Vagina (tissue), 2 donors: ENCODE measurements around the gene TEKT2. TPM values are rescaled to one million over a fixed set of nuclear protein-coding genes. Genes with fewer than 3 reads are reported as not detected.

Experiments
- DNase-seq, 2 donors: peaks; one replicate each; pipeline ENCODE4 v3.0.0-alpha.2; 2017; ENCODE audit errors: extremely low spot score in 2 of 2
- H3K27ac ChIP-seq: fragments of 200-600 bp; sonication (generic); one replicate; pipeline ENCODE4 v1.5.1; 2019
- H3K27me3 ChIP-seq: fragments of 200-600 bp; sonication (generic); one replicate; pipeline ENCODE4 v1.5.1; 2019
- H3K36me3 ChIP-seq, 2 donors: fragments of 200-600 bp; sonication (generic); one replicate each; pipeline ENCODE4 v1.5.1; 2017 to 2019
- H3K4me1 ChIP-seq: fragments of 200-600 bp; sonication (generic); one replicate; pipeline ENCODE4 v1.5.1; 2019
- H3K4me3 ChIP-seq, 2 donors: fragments of 200-600 bp; sonication (generic); 1 replicate in 1 of 2; 2 replicates in 1 of 2; pipeline ENCODE4 v1.5.1; 2016 to 2019
- H3K9me3 ChIP-seq: fragments of 200-600 bp; sonication (generic); one replicate; pipeline ENCODE4 v1.5.1; 2019
- POLR2A ChIP-seq, 2 donors: fragments of 450-650 bp; IDR thresholded peaks; one replicate each; pipeline ENCODE4 v1.6.1; 2017; ENCODE audit warnings: antibody characterized with exemption in 2 of 2, mild to moderate bottlenecking in 2 of 2, moderate library complexity in 2 of 2
- POLR2AphosphoS5 ChIP-seq, 2 donors: sonication (generic); formaldehyde crosslinking; IDR thresholded peaks; one replicate each; pipeline ENCODE4 v1.9.0; 2017; ENCODE audit warnings: antibody characterized with exemption in 2 of 2, mild to moderate bottlenecking in 2 of 2, low read depth in 1 of 2; ENCODE audit not compliant: insufficient read depth in 1 of 2
- intact Hi-C: fragments of 100-400 bp; cut with DNase I; formaldehyde crosslinking; loops from one replicate; pipeline ENCODE4 v1.15.1; 2023
- total RNA-seq: library from RNA; depleted of rRNA; stranded (reverse); fragments of >200 nt; gene quantifications from one replicate; pipeline ENCODE4 v1.2.3, GENCODE V29; 2016
- TF ChIP-seq, protein P1 (sequence below), 3 experiments: fragments of 450-650 bp in 2 of 3; fragments of 200-600 bp in 1 of 3; sonication (generic) in 1 of 3; IDR thresholded peaks; one replicate each; pipeline ENCODE4 v1.5.1; 2017 to 2019; ENCODE audit warnings: antibody characterized with exemption in 3 of 3, mild to moderate bottlenecking in 2 of 3, moderate library complexity in 2 of 3

Gene TEKT2
- total RNA-seq, 1 donor from 2014 or later: not detected

DNA sequence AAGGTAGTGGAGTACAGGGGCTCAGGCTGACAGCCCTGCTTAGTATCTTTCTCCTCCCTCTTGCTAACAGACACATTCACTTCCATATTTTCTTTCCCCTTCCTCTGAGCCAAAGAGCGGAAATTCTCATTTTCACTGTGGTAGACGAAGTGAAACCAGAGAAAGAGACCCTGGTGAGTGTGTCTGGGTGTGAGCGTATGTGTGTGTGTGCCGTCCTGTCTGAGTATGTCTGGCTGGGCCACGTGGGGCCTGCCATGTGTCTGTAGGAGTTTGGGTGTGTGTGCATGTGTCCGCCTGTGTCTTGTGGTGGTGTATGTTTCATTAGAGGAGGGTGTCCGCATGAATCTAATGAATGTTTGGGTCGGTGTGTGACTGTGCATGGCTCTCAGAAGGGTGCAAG, 39.5 kb downstream of the TEKT2 start:
- Histone ChIP-seq H3K4me1 (peaks cover 32% of the 10 kb centered on the region), H3K27ac (no peak overlapping the region), H3K4me3 (no peak overlapping the region), H3K27me3 (no peaks in the 10 kb centered on the region), H3K36me3 (no peaks in the 10 kb centered on the region), H3K9me3 (no peaks in the 10 kb centered on the region)
- DNase-seq: no peak
- TF ChIP-seq POLR2A (IDR thresholded peaks at IDR 0.05) (no peak), POLR2AphosphoS5 (IDR thresholded peaks at IDR 0.05; ENCODE audit: insufficient read depth in 1 of 2, low read depth in 1 of 2) (no peak)
- TF ChIP-seq, protein P1, sequence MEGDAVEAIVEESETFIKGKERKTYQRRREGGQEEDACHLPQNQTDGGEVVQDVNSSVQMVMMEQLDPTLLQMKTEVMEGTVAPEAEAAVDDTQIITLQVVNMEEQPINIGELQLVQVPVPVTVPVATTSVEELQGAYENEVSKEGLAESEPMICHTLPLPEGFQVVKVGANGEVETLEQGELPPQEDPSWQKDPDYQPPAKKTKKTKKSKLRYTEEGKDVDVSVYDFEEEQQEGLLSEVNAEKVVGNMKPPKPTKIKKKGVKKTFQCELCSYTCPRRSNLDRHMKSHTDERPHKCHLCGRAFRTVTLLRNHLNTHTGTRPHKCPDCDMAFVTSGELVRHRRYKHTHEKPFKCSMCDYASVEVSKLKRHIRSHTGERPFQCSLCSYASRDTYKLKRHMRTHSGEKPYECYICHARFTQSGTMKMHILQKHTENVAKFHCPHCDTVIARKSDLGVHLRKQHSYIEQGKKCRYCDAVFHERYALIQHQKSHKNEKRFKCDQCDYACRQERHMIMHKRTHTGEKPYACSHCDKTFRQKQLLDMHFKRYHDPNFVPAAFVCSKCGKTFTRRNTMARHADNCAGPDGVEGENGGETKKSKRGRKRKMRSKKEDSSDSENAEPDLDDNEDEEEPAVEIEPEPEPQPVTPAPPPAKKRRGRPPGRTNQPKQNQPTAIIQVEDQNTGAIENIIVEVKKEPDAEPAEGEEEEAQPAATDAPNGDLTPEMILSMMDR (IDR thresholded peaks at IDR 0.05): no peak
- intact Hi-C loops: no loop called here

DNA sequence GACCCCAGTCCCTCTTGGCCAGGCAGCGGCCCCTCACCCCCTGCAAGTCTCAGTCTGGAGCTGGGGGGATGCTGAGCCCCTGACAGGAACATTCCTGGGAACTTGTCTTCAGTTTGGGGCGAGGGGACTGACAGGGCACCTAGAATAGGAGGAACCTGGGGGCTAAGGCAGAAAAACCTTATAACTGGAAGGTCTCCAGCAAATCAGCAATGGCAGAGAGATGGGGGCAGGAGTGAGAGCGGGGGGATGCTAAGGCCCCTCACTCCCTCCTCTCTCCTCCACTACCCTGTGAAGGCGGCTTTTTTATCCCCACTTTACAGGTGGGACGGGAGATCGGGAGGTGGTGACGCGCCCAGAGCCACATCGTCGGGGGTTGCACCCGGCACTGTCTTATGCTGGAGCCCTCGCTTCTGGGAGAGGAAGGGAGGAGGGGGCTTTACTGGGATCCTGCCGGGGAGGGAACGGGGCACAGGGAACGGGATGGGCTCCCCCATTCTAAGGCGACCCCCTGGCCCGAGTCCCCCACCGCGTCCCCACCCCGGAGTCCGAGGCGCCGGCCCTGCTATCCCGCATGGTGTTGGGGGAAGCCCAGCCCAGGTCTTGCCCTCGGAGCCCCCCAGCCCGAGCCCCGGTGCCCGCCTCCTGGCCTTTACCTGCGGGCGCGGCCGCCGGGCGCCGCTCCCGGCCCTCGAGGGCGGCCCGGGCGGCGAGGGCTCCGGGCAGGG, 40.7 kb downstream of the TEKT2 start:
- Histone ChIP-seq H3K9me3 (no peaks in the 10 kb centered on the region), H3K36me3 (no peaks in the 10 kb centered on the region), H3K27me3 (no peaks in the 10 kb centered on the region), H3K4me3 (peak overlapping the region; percentile 42 to 52), H3K4me1 (peaks cover 32% of the 10 kb centered on the region), H3K27ac (peak overlapping the region; percentile 48)
- TF ChIP-seq POLR2A (IDR thresholded peaks at IDR 0.05): no peak
- TF ChIP-seq POLR2AphosphoS5 (IDR thresholded peaks at IDR 0.05; ENCODE audit: insufficient read depth in 1 of 2, low read depth in 1 of 2): no peak
- TF ChIP-seq, protein P1 (IDR thresholded peaks at IDR 0.05): no peak
- intact Hi-C loops: no loop called here
- DNase-seq: no peak

DNA sequence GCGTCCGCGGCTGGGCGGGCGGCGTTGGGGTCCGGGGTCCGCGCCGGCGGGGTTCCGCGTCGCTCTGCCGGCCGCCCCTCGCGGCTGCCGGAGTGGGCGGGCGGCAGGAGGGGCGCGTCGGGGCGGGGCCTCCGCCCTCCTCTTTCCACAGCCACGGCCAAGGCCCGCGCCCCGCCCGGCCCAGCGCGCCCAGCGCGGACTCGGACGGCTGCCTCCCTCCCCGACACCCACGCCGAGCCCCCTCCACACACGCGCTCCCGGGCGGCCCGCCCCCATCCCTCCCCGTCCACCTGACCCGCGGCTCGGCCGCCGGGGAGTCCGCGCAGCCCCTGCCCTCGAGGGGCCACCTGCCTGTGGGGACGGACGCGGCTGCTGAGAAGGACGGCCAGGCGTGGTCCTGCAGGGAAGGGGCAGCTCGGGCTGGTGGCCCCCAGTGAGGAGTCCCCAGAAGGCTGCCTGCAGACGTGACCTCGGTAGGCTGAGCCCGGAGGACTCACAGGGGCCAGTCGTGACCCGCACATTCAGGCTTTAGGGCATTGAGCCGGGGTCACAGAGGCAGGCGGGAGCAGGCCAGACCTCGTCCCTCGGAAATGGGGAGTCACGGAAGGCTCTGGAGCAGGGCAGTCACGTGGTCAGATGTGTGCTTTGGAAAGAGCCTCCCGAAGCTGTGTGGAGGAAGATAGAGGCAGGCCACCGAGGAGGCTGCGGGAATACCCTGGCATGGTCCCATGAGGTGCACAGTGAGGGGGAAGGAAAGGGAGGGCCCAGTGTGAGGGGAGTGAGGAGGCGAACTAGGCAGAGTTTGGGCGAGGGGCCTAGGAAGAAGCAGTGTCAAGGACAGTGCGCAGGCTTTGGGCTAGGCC, 41.5 kb downstream of the TEKT2 start, which contains the start of gene COL8A2:
Gene COL8A2 (minus strand): TSS at position 94 of the 863 bp plus-strand sequence. CDS start 24,980 bp downstream, outside the sequence.
- peak within 1 kb of the TSS; percentile 76 for H3K27ac ChIP-seq
- intact Hi-C loops: no loop called here
- H3K4me3 ChIP-seq: peak within 1 kb of the TSS; percentile 42 to 52
- no peak for DNase-seq
- no peaks in the 10 kb centered on the region for H3K27me3 ChIP-seq
- H3K9me3 ChIP-seq: no peaks in the 10 kb centered on the region
- H3K36me3 ChIP-seq: no peaks in the 10 kb centered on the region
- no peak for TF ChIP-seq POLR2AphosphoS5 (IDR thresholded peaks at IDR 0.05; ENCODE audit: insufficient read depth in 1 of 2, low read depth in 1 of 2)
- no peak for TF ChIP-seq POLR2A (IDR thresholded peaks at IDR 0.05)
- TF ChIP-seq, protein P1 (IDR thresholded peaks at IDR 0.05): no peak
- peaks cover 32% of the 10 kb centered on the region for H3K4me1 ChIP-seq

DNA sequence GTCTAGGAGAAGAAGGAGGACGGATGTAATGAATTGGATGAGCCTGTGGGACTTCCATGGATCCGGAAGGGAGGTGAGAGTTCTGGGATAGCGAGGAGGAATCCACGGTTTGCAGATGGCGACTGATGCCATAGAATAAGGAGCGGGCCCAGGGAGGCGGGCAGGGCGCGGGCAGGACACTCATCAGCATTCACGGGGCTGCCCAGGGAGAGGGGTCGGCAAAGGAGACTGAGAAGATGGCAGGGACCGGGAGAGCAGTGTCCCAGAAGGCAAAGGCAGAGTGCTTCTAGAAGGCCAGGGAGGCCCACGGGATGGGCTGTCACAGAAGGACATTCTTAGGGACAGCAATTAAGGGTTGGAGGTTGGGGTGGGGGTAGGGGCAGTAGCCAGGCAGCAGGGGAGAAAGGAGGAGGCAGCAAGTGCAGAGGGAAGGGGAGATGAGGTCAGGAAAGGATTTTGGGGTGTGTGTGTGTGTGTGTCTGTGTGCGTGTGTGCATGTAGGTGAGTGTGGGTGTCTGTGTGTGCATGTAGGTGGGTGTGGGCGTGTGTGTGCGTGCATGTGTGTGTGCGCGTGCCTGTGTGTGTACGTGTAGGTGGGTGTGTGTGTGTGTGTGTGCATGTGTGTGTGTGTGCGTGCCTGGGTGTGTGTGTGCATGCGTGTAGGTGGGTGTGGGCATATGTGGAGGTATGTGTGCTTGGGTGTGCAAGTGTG, 42.3 kb downstream of the TEKT2 start:
- Histone ChIP-seq H3K9me3 (no peaks in the 10 kb centered on the region), H3K27ac (peak overlapping the region; percentile 76), H3K36me3 (no peaks in the 10 kb centered on the region), H3K4me3 (peak overlapping the region in 1 of 2 donors; percentile 52), H3K27me3 (no peaks in the 10 kb centered on the region), H3K4me1 (peaks cover 32% of the 10 kb centered on the region)
- no peak for DNase-seq
- TF ChIP-seq, protein P1 (IDR thresholded peaks at IDR 0.05): no peak
- TF ChIP-seq POLR2A (IDR thresholded peaks at IDR 0.05): no peak
- no peak for TF ChIP-seq POLR2AphosphoS5 (IDR thresholded peaks at IDR 0.05; ENCODE audit: insufficient read depth in 1 of 2, low read depth in 1 of 2)
- intact Hi-C loops: no loop called here
